HepG2 (cell line): ENCODE results near the gene USP8. TPM values are rescaled to one million over a fixed set of nuclear protein-coding genes. Genes with fewer than 3 reads are reported as not detected.

Experiments used
- ATAC-seq: fragments of 200-7000 bp; cut with Tn5 transposase; 3 replicates; pipeline ENCODE4 v1.9.1; 2020; ENCODE audit warnings: mild to moderate bottlenecking, moderate library complexity
- BruUV-seq: library from RNA; stranded (reverse); fragments of 400-500 nt; replicated peaks from 2 replicates; lab custom pipeline; 2021; lab: Mats Ljungman, UMichigan
- CTCF ChIA-PET: fragments of 300-600 bp; formaldehyde crosslinking; extraction: SDS; loops from one replicate; lab custom pipeline; 2021; ENCODE audit warnings: low total read pairs, inconsistent platforms, low intra/inter-chr PET ratio; lab: Yijun Ruan, JAX
- POLR2A ChIA-PET: fragments of 350-600 bp; sonication (Branson Sonifier 250); formaldehyde crosslinking; loops from one replicate; lab custom pipeline; 2020; ENCODE audit warnings: antibody characterized with exemption, inconsistent platforms; lab: Yijun Ruan, JAX
- DNase-seq: peaks from one replicate; pipeline ENCODE4 v3.0.0-alpha.2; 2015; ENCODE audit warnings: low spot score
- FAIRE-seq: peaks from 3 replicates; lab custom pipeline; 2011; peaks lifted over from hg19 to GRCh38; lab: Jason Lieb, UNC
- H2AFZ ChIP-seq: one replicate; pipeline ENCODE4 v1.6.1; 2011; ENCODE audit warnings: low read length, inconsistent platforms
- H3K27ac ChIP-seq: fragments of 300-600 bp; 3 replicates; pipeline ENCODE4 v1.8.0; 2011; ENCODE audit warnings: mixed run types, mild to moderate bottlenecking, mixed read lengths, low read length, inconsistent platforms; ENCODE audit not compliant: insufficient read depth; ENCODE audit errors: extremely low read length
- H3K27me3 ChIP-seq, 2 experiments: fragments of 200-600 bp in 1 of 2; 2 replicates in 1 of 2; 3 replicates in 1 of 2; pipeline versions ENCODE4 v1.6.0 to v1.8.0; 2011; ENCODE audit warnings: low read length in 2 of 2, mild to moderate bottlenecking in 2 of 2, moderate library complexity in 2 of 2, inconsistent platforms in 1 of 2; ENCODE audit not compliant: insufficient read depth in 2 of 2, control insufficient read depth in 1 of 2
- H3K36me3 ChIP-seq, 2 experiments: fragments of 200-600 bp in 1 of 2; replicated peaks in 1 of 2; 2 replicates in 1 of 2; 3 replicates in 1 of 2; pipeline versions ENCODE4 v1.5.1 to v1.8.0; 2011; ENCODE audit warnings: low read length in 2 of 2, inconsistent platforms in 1 of 2; ENCODE audit not compliant: insufficient read depth in 2 of 2, control insufficient read depth in 1 of 2
- H3K4me1 ChIP-seq: 2 replicates; pipeline ENCODE4 v1.5.1; 2012; ENCODE audit warnings: low read length, inconsistent platforms; ENCODE audit not compliant: insufficient read depth
- H3K4me2 ChIP-seq: 2 replicates; pipeline ENCODE4 v1.6.0; 2011; ENCODE audit warnings: low read depth, low read length, inconsistent platforms
- H3K4me3 ChIP-seq, 3 experiments: fragments of 200-600 bp in 1 of 3; sonication (generic), shearing (Covaris generic) in 1 of 3; replicated peaks in 1 of 3; 2 replicates each; pipeline ENCODE4 v1.5.1; 2011 to 2016; ENCODE audit warnings: low read length in 3 of 3, inconsistent platforms in 2 of 3, low read depth in 2 of 3, mild to moderate bottlenecking in 2 of 3, control low read depth in 1 of 3, mixed read lengths in 1 of 3; ENCODE audit not compliant: insufficient read depth in 1 of 3
- H3K79me2 ChIP-seq: one replicate; pipeline ENCODE4 v1.6.1; 2011; ENCODE audit warnings: low read length, inconsistent platforms; ENCODE audit not compliant: insufficient read depth
- H3K9ac ChIP-seq: 2 replicates; pipeline ENCODE4 v1.6.0; 2011; ENCODE audit warnings: mild to moderate bottlenecking, low read depth, low read length, inconsistent platforms; ENCODE audit not compliant: insufficient read depth
- H3K9me3 ChIP-seq: 2 replicates; pipeline ENCODE4 v1.5.1; 2012; ENCODE audit warnings: mild to moderate bottlenecking, low read length
- H4K20me1 ChIP-seq: 2 replicates; pipeline ENCODE4 v1.6.0; 2011; ENCODE audit warnings: inconsistent platforms, mild to moderate bottlenecking, low read length, moderate library complexity; ENCODE audit not compliant: insufficient read depth
- FOXP1 ChIP-seq, 2 experiments: fragments of 450-650 bp in 1 of 2; IDR thresholded peaks; 2 replicates each; pipeline ENCODE4 v1.6.1; 2017 to 2018; ENCODE audit warnings: antibody characterized with exemption in 1 of 2
- GATAD2A ChIP-seq: IDR thresholded peaks from 2 replicates; pipeline ENCODE4 v1.6.1; 2016
- ZBTB33 ChIP-seq: sonication (generic); formaldehyde crosslinking; IDR thresholded peaks from 2 replicates; pipeline ENCODE4 v1.4.0; 2020; ENCODE audit warnings: missing genetic modification reagents
- WGBS: methylation state at CpG from one replicate; pipeline ENCODE4 v1.1.6; 2017; ENCODE audit warnings: low lambda C conversion rate; 5-methylcytosine and 5-hydroxymethylcytosine counted together
- in situ Hi-C: cut with HindIII; loops from 2 replicates; pipeline ENCODE4 v1.10.0; 2017; ENCODE audit warnings: low pct_unique_long_range_greater_than_20kb; ENCODE audit not compliant: extremely low pct_ligation_motif_present
- intact Hi-C: fragments of 100-400 bp; cut with micrococcal nuclease; formaldehyde crosslinking; loops from one replicate; pipeline ENCODE4 v1.10.0; 2022; ENCODE audit not compliant: unreplicated experiment
- polyA plus RNA-seq, 8 experiments: library from polyadenylated mRNA; depleted of rRNA in 3 of 8; stranded (reverse) in 7 of 8; unstranded in 1 of 8; fragments of >200 nt; fragmentation: Illumina TruSeq in 4 of 8; extraction: Trizol in 4 of 8; gene quantifications; 2 replicates each; pipeline versions ENCODE4 v1.2.1 to v1.2.3, GENCODE V29; 2011 to 2016; ENCODE audit warnings: low read depth in 4 of 8, missing spikeins in 1 of 8, mixed read lengths in 1 of 8; ENCODE audit not compliant: insufficient read depth in 1 of 8
- total RNA-seq, 5 experiments: library from RNA; depleted of rRNA; stranded (reverse); fragments of >200 nt; fragmentation: Illumina TruSeq; extraction: Trizol; gene quantifications; 2 replicates each; pipeline ENCODE4 v1.2.3, GENCODE V29; 2016; ENCODE audit warnings: low read depth in 1 of 5
- TF ChIP-seq, protein P1 (sequence below): sonication (generic); formaldehyde crosslinking; IDR thresholded peaks from 2 replicates; pipeline ENCODE4 v1.9.0; 2021; ENCODE audit warnings: missing genetic modification reagents, mild to moderate bottlenecking, borderline replicate concordance
- TF ChIP-seq, protein P2 (sequence below): sonication (generic); formaldehyde crosslinking; IDR thresholded peaks from 2 replicates; pipeline ENCODE4 v1.4.0; 2020; ENCODE audit warnings: missing genetic modification reagents

The USP8 gene
- total and polyA plus RNA-seq, 2 of the 13 experiments (the other 11 are each of a cell fraction or from before 2014, with no cell fraction given): 36.4 to 50.7 TPM

GRCh38 chr15:50463423-50464358, 39.5 kb downstream of the USP8 start:
- H4K20me1 ChIP-seq: no peaks in the 10 kb centered on the region

More at GRCh38 chr15:50463423-50464358, 39.5 kb downstream of the USP8 start:
- no peaks in the 10 kb centered on the region for H3K79me2 ChIP-seq
- CTCF ChIA-PET: no interaction called here
- H3K4me3 ChIP-seq: no peak overlapping the region
- H2AFZ ChIP-seq: no peak overlapping the region
- no peaks in the 10 kb centered on the region for H3K27me3 ChIP-seq
- no peak overlapping the region for H3K4me2 ChIP-seq
- peak; percentile 12 for DNase-seq
- TF ChIP-seq, protein P1, sequence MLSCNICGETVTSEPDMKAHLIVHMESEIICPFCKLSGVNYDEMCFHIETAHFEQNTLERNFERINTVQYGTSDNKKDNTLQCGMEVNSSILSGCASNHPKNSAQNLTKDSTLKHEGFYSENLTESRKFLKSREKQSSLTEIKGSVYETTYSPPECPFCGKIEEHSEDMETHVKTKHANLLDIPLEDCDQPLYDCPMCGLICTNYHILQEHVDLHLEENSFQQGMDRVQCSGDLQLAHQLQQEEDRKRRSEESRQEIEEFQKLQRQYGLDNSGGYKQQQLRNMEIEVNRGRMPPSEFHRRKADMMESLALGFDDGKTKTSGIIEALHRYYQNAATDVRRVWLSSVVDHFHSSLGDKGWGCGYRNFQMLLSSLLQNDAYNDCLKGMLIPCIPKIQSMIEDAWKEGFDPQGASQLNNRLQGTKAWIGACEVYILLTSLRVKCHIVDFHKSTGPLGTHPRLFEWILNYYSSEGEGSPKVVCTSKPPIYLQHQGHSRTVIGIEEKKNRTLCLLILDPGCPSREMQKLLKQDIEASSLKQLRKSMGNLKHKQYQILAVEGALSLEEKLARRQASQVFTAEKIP (CRISPR knock-in tag): no peak
- TF ChIP-seq ZBTB33: no peak
- peak; percentile 25; the same call in 1 of the 2 replicates for TF ChIP-seq FOXP1 (IDR thresholded peaks at IDR 0.05)
- peak; percentile 63; the same call in 1 of the 2 replicates for TF ChIP-seq FOXP1 (CRISPR knock-in tag; IDR thresholded peaks at IDR 0.05)
- TF ChIP-seq, protein P2, sequence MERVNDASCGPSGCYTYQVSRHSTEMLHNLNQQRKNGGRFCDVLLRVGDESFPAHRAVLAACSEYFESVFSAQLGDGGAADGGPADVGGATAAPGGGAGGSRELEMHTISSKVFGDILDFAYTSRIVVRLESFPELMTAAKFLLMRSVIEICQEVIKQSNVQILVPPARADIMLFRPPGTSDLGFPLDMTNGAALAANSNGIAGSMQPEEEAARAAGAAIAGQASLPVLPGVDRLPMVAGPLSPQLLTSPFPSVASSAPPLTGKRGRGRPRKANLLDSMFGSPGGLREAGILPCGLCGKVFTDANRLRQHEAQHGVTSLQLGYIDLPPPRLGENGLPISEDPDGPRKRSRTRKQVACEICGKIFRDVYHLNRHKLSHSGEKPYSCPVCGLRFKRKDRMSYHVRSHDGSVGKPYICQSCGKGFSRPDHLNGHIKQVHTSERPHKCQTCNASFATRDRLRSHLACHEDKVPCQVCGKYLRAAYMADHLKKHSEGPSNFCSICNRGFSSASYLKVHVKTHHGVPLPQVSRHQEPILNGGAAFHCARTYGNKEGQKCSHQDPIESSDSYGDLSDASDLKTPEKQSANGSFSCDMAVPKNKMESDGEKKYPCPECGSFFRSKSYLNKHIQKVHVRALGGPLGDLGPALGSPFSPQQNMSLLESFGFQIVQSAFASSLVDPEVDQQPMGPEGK: no peak
- TF ChIP-seq GATAD2A (CRISPR knock-in tag): 0 out of 2 replicates have a peak, but pooled peaks have one; percentile 36
- TF ChIP-seq, all 625 proteins: peak for 2
- peaks cover 5 to 48% of the 10 kb centered on the region in 2 experiments for H3K36me3 ChIP-seq
- no peak for FAIRE-seq
- 79% methylated on average over 2 of the region's 2 CpGs for WGBS
- peak; percentile 66 for ATAC-seq
- POLR2A ChIA-PET: interaction anchor here (0.9 kb wide), 1 partner anchor 40 kb away, joined by 3 read pairs; the partner anchor contains the start of gene USP8
- no peak overlapping the region for H3K9ac ChIP-seq
- peak overlapping the region; percentile 0 for H3K27ac ChIP-seq
- in situ Hi-C loops: no loop called here
- no peaks in the 10 kb centered on the region for H3K9me3 ChIP-seq
- intact Hi-C loops: no loop called here
- BruUV-seq: TSS peak; percentile 24
- H3K4me1 ChIP-seq: no peaks in the 10 kb centered on the region; the same call in 1 of the 2 replicates
